Measurements from ENCODE around the gene METAP1D.

GRCh38 chr2:172038121-172038520 is 38.4 kb downstream of the METAP1D start:
- TF ChIP-seq, protein P1, sequence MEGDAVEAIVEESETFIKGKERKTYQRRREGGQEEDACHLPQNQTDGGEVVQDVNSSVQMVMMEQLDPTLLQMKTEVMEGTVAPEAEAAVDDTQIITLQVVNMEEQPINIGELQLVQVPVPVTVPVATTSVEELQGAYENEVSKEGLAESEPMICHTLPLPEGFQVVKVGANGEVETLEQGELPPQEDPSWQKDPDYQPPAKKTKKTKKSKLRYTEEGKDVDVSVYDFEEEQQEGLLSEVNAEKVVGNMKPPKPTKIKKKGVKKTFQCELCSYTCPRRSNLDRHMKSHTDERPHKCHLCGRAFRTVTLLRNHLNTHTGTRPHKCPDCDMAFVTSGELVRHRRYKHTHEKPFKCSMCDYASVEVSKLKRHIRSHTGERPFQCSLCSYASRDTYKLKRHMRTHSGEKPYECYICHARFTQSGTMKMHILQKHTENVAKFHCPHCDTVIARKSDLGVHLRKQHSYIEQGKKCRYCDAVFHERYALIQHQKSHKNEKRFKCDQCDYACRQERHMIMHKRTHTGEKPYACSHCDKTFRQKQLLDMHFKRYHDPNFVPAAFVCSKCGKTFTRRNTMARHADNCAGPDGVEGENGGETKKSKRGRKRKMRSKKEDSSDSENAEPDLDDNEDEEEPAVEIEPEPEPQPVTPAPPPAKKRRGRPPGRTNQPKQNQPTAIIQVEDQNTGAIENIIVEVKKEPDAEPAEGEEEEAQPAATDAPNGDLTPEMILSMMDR (IDR thresholded peaks at IDR 0.05), result no peak
- no peak for TF ChIP-seq POLR2A (IDR thresholded peaks at IDR 0.05)

Measured in prostate gland (tissue), 2 donors.